CD4-positive, alpha-beta memory T cell (primary cell): ENCODE data around the gene CNBP. TPM values are rescaled to one million over a fixed set of nuclear protein-coding genes. Genes with fewer than 3 reads are reported as not detected.
"Not testable (repeated sequence)": the region's sequence is repeated elsewhere in the genome, so short reads cannot be mapped to it uniquely, and the experiment has no call there.

Experiments
- CTCF ChIA-PET: fragments of 350-600 bp; sonication (Branson Sonifier 250); formaldehyde crosslinking; loops from one replicate; lab custom pipeline; 2021; ENCODE audit warnings: inconsistent platforms; ENCODE audit not compliant: partially characterized antibody; lab: Charles Lee
- POLR2A ChIA-PET: fragments of 350-600 bp; sonication (Branson Sonifier 250); formaldehyde crosslinking; loops from one replicate; lab custom pipeline; 2021; ENCODE audit not compliant: partially characterized antibody; lab: Charles Lee
- DNase-seq, 5 donors: peaks; one replicate each; pipeline versions ENCODE4 v3.0.0 to v3.0.0-alpha.2; 2020 to 2022; ENCODE audit warnings: mixed read lengths in 1 of 5
- H3K27ac ChIP-seq: one replicate; pipeline ENCODE4 v1.7.0; 2013; ENCODE audit warnings: low read depth, low read length
- H3K27me3 ChIP-seq: 2 replicates; pipeline ENCODE4 v1.7.0; 2013; ENCODE audit warnings: mild to moderate bottlenecking, low read length, moderate library complexity; ENCODE audit not compliant: insufficient read depth
- H3K36me3 ChIP-seq: 2 replicates; pipeline ENCODE4 v1.7.0; 2013; ENCODE audit warnings: mild to moderate bottlenecking, low read length, moderate library complexity; ENCODE audit not compliant: insufficient read depth
- H3K4me1 ChIP-seq: 2 replicates; pipeline ENCODE4 v1.7.0; 2013; ENCODE audit warnings: mild to moderate bottlenecking, low read length, moderate library complexity; ENCODE audit not compliant: insufficient read depth
- H3K4me3 ChIP-seq, 2 donors: one replicate each; pipeline ENCODE4 v1.7.0; 2013; ENCODE audit warnings: low read length in 2 of 2, mild to moderate bottlenecking in 1 of 2
- H3K9me3 ChIP-seq, 2 donors: one replicate each; pipeline ENCODE4 v1.7.0; 2013; ENCODE audit warnings: low read length in 2 of 2, control low read depth in 1 of 2; ENCODE audit not compliant: control insufficient read depth in 1 of 2
- H3K27ac Mint-ChIP-seq, 7 donors: one replicate each; pipeline ENCODE4 v1.8.0; 2020 to 2021; ENCODE audit warnings: mixed read lengths in 7 of 7, mild to moderate bottlenecking in 6 of 7, inconsistent platforms in 3 of 7, moderate library complexity in 3 of 7
- H3K27me3 Mint-ChIP-seq, 2 donors: one replicate each; pipeline ENCODE4 v1.8.0; 2020 to 2021; ENCODE audit warnings: mixed read lengths in 2 of 2
- H3K36me3 Mint-ChIP-seq, 2 donors: one replicate each; pipeline ENCODE4 v1.8.0; 2020 to 2021; ENCODE audit warnings: mixed read lengths in 2 of 2, inconsistent platforms in 1 of 2, mild to moderate bottlenecking in 1 of 2
- H3K4me1 Mint-ChIP-seq, 4 donors: one replicate each; pipeline ENCODE4 v1.8.0; 2020 to 2021; ENCODE audit warnings: mixed read lengths in 4 of 4, mild to moderate bottlenecking in 1 of 4
- H3K4me3 Mint-ChIP-seq, 8 donors: one replicate each; pipeline ENCODE4 v1.8.0; 2020 to 2021; ENCODE audit warnings: mixed read lengths in 8 of 8, mild to moderate bottlenecking in 7 of 8, moderate library complexity in 6 of 8, inconsistent platforms in 3 of 8
- H3K9me3 Mint-ChIP-seq, 8 donors: one replicate each; pipeline ENCODE4 v1.8.0; 2020 to 2021; ENCODE audit warnings: mixed read lengths in 8 of 8, mild to moderate bottlenecking in 5 of 8, inconsistent platforms in 3 of 8, moderate library complexity in 1 of 8
- intact Hi-C: fragments of 100-400 bp; cut with micrococcal nuclease; formaldehyde crosslinking; loops from one replicate; pipeline ENCODE4 v1.15.1; 2023
- polyA plus RNA-seq, 2 donors: library from polyadenylated mRNA; unstranded; fragments of 300-500 nt; fragmentation: Illumina TruSeq; gene quantifications; one replicate each; pipeline ENCODE4 v1.2.3, GENCODE V29; 2021
- total RNA-seq, 2 experiments: library from RNA; stranded (reverse); gene quantifications; one replicate each; pipeline ENCODE4 v1.2.3, GENCODE V29; 2021

The CNBP gene
- total and polyA plus RNA-seq, 4 experiments from 2014 or later: 369 to 1,608 (median 669) TPM

- no peak for DNase-seq
- Mint-ChIP-seq H3K27ac (peak overlapping the region; percentile 57 to 91 (median 81)), H3K9me3 (no peaks in the 10 kb centered on the region), H3K4me1 (peaks cover 50 to 94% (median 75%) of the 10 kb centered on the region in 4 donors), H3K27me3 (no peaks in the 10 kb centered on the region), H3K36me3 (peaks cover 40 to 73% of the 10 kb centered on the region in 2 donors), H3K4me3 (peak overlapping the region in 7 of 8 donors; percentile 33 to 82 (median 63))
- H3K4me1 ChIP-seq: peaks cover 92% of the 10 kb centered on the region
- CTCF ChIA-PET: no interaction called here
- H3K27me3 ChIP-seq: no peaks in the 10 kb centered on the region
- no peaks in the 10 kb centered on the region for H3K9me3 ChIP-seq
- no peak overlapping the region for H3K4me3 ChIP-seq
- intact Hi-C loops: no loop called here
- POLR2A ChIA-PET: interaction anchor here (1.1 to 8.8 kb wide), 4 partner anchors 7 to 55 kb away, joined by 5 to 53 read pairs (median 7); partner anchors contain the start of genes CNBP and RAB43
- peaks cover 24% of the 10 kb centered on the region for H3K36me3 ChIP-seq
- peak overlapping the region; percentile 44 for H3K27ac ChIP-seq
Observed at GRCh38 chr3:129176051-129176450, 7.6 kb downstream of the CNBP start.

GRCh38 chr3:129173725-129174124, 10.0 kb downstream of the CNBP start:
- ChIA-PET CTCF (no interaction called here), POLR2A (interaction anchor here (1.9 to 8.8 kb wide), 2 partner anchors 9 to 10 kb away, joined by 5 to 53 read pairs; partner anchors contain the start of gene CNBP)
- H3K4me3 Mint-ChIP-seq: peak overlapping the region in 7 of 8 donors; percentile 52 to 85 (median 66)
- Histone ChIP-seq H3K36me3 (peaks cover 43% of the 10 kb centered on the region), H3K9me3 (no peaks in the 10 kb centered on the region), H3K27ac (peak overlapping the region; percentile 28), H3K27me3 (no peaks in the 10 kb centered on the region), H3K4me1 (peaks cover 68% of the 10 kb centered on the region), H3K4me3 (peak overlapping the region in 1 of 2 donors; percentile 8)
- peak overlapping the region in 6 of 7 donors; percentile 32 to 91 (median 58) for H3K27ac Mint-ChIP-seq
- no peak for DNase-seq
- H3K36me3 Mint-ChIP-seq: peaks cover 46 to 74% of the 10 kb centered on the region in 2 donors
- intact Hi-C loops: no loop called here
- no peaks in the 10 kb centered on the region for H3K27me3 Mint-ChIP-seq
- H3K9me3 Mint-ChIP-seq: no peaks in the 10 kb centered on the region
- peaks cover 41 to 76% (median 60%) of the 10 kb centered on the region in 4 donors for H3K4me1 Mint-ChIP-seq

- H3K9me3 Mint-ChIP-seq: no peaks in the 10 kb centered on the region
- peak overlapping the region; percentile 28 for H3K27ac ChIP-seq
- intact Hi-C loops: no loop called here
- H3K27me3 ChIP-seq: no peaks in the 10 kb centered on the region
- ChIA-PET POLR2A (interaction anchor here (8.8 kb wide), 1 partner anchor 10 kb away, joined by 53 read pairs; the partner anchor contains the start of gene CNBP), CTCF (no interaction called here)
- H3K4me1 ChIP-seq: peaks cover 63% of the 10 kb centered on the region
- H3K4me3 Mint-ChIP-seq: peak overlapping the region in 5 of 8 donors; percentile 25 to 85 (median 57)
- no peak for DNase-seq
- no peaks in the 10 kb centered on the region for H3K9me3 ChIP-seq
- H3K27ac Mint-ChIP-seq: peak overlapping the region in 4 of 7 donors; percentile 47 to 91 (median 70)
- peaks cover 44% of the 10 kb centered on the region for H3K36me3 ChIP-seq
- peaks cover 46 to 70% of the 10 kb centered on the region in 2 donors for H3K36me3 Mint-ChIP-seq
- no peaks in the 10 kb centered on the region for H3K27me3 Mint-ChIP-seq
- H3K4me1 Mint-ChIP-seq: peaks cover 40 to 71% (median 56%) of the 10 kb centered on the region in 4 donors
- no peak overlapping the region for H3K4me3 ChIP-seq
Observed at GRCh38 chr3:129173206-129173605, 10.5 kb downstream of the CNBP start.

GRCh38 chr3:129166579-129167332, 16.9 kb downstream of the CNBP start:
- Histone ChIP-seq H3K36me3 (peaks cover 43% of the 10 kb centered on the region), H3K27ac (no peak overlapping the region), H3K9me3 (no peaks in the 10 kb centered on the region), H3K4me1 (peaks cover 11% of the 10 kb centered on the region), H3K27me3 (no peaks in the 10 kb centered on the region), H3K4me3 (no peak overlapping the region)
- CTCF ChIA-PET: interaction anchor here (0.7 to 2.8 kb wide), 4 partner anchors 11 to 196 kb away, joined by 3 to 9 read pairs (median 3); no protein-coding TSS in a partner anchor
- intact Hi-C loops: no loop called here
- Mint-ChIP-seq H3K4me1 (peaks cover 16 to 41% (median 25%) of the 10 kb centered on the region in 4 donors), H3K27me3 (no peaks in the 10 kb centered on the region), H3K9me3 (peaks cover 0 to under 1% (median 0%) of the 10 kb centered on the region in 8 donors), H3K4me3 (no peak overlapping the region), H3K36me3 (peaks cover 37 to 50% of the 10 kb centered on the region in 2 donors), H3K27ac (peak overlapping the region in 4 of 7 donors; percentile 7 to 68 (median 34))
- DNase-seq: no peak
- POLR2A ChIA-PET: interaction anchor here (0.8 to 1.8 kb wide), 4 partner anchors 10 to 77 kb away, joined by 3 to 7 read pairs (median 5); no protein-coding TSS in a partner anchor

- H3K27me3 ChIP-seq, H3K4me3 Mint-ChIP-seq, H3K4me3 ChIP-seq, H3K27ac ChIP-seq, H3K9me3 ChIP-seq, H3K27me3 Mint-ChIP-seq, intact Hi-C loops, DNase-seq, H3K4me1 ChIP-seq, H3K9me3 Mint-ChIP-seq, CTCF ChIA-PET: not testable (repeated sequence)
- peaks cover 28 to 49% of the 10 kb centered on the region in 2 donors for H3K36me3 Mint-ChIP-seq
- peak overlapping the region in 2 of 7 donors; percentile 47 to 84 for H3K27ac Mint-ChIP-seq
- POLR2A ChIA-PET: interaction anchor here (1.5 to 1.8 kb wide), 2 partner anchors 11 to 13 kb away, joined by 7 read pairs; no protein-coding TSS in a partner anchor
- peaks cover 32% of the 10 kb centered on the region for H3K36me3 ChIP-seq
- H3K4me1 Mint-ChIP-seq: peaks cover 13 to 44% (median 22%) of the 10 kb centered on the region in 4 donors
Observed at GRCh38 chr3:129165594-129165993, 18.1 kb downstream of the CNBP start.

- Mint-ChIP-seq H3K27me3 (no peaks in the 10 kb centered on the region), H3K36me3 (peaks cover 17 to 47% of the 10 kb centered on the region in 2 donors), H3K27ac (peak overlapping the region in 6 of 7 donors; percentile 12 to 84 (median 66)), H3K4me1 (peaks cover 19 to 55% (median 29%) of the 10 kb centered on the region in 4 donors), H3K4me3 (peak overlapping the region in 1 of 8 donors; percentile 30), H3K9me3 (peaks cover 0 to 9% (median 0%) of the 10 kb centered on the region in 8 donors)
- intact Hi-C loops: no loop called here
- Histone ChIP-seq H3K27me3 (no peaks in the 10 kb centered on the region), H3K4me3 (no peak overlapping the region), H3K27ac (no peak overlapping the region), H3K4me1 (peaks cover 14% of the 10 kb centered on the region), H3K9me3 (no peaks in the 10 kb centered on the region), H3K36me3 (peaks cover 21% of the 10 kb centered on the region)
- POLR2A ChIA-PET: interaction anchor here (0.6 kb wide), 1 partner anchor 69 kb away, joined by 3 read pairs; no protein-coding TSS in a partner anchor
- DNase-seq: no peak
- CTCF ChIA-PET: no interaction called here
Observed at GRCh38 chr3:129164500-129164899, 19.2 kb downstream of the CNBP start.
